SH-SY5Y (cell line): ENCODE measurements around the gene KRTCAP2.

Experiments used
- GATA2 ChIP-seq: IDR thresholded peaks from 2 replicates; pipeline ENCODE4 v1.6.1; 2011; ENCODE audit warnings: mild to moderate bottlenecking, low read depth, low read length
- GATA3 ChIP-seq: IDR thresholded peaks from 2 replicates; pipeline ENCODE4 v1.6.1; 2011; ENCODE audit warnings: low read depth, mild to moderate bottlenecking, low read length, moderate library complexity

The KRTCAP2 gene

DNA sequence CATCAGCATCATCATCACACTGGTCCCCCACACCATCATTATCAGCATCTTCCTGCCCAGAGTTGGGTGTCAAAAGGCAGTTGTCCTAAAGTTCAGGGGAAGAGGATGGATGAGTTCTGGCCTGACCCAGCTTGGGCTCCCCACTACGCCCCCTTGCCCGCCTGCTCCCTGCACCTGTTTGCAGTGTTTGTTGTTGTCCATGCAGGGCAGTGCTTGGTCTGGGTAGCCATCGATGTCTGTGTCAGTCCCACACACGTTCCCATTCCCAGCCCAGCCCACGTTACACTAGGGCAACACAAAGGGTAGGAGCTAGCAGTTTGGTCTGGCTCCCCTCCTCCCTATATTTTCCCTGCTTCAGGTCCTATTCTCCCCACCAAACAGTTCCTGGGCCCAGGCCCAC lies 27.8 kb upstream of the KRTCAP2 start:
- no peak for TF ChIP-seq GATA3
- TF ChIP-seq GATA2 = no peak

DNA sequence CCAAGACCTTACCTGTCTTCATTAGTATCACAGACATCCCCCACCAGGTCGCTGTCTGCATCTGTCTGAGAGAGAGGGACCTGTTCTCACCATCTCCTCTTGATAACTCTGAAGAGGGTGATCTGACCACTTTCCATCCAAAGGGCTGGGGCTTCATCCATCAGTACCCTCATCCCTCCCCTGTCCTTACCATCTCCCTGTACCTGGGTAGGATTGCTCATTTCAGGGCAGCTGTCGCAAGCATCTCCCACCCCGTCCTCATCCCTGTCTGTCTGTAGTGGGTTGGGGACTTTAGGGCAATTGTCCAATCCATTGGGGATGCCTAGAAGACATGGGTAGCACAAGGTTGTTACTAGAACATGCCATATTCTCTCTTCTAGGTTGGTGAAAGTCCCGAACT lies 26.7 kb upstream of the KRTCAP2 start:
- TF ChIP-seq GATA2 = no peak
- no peak for TF ChIP-seq GATA3

DNA sequence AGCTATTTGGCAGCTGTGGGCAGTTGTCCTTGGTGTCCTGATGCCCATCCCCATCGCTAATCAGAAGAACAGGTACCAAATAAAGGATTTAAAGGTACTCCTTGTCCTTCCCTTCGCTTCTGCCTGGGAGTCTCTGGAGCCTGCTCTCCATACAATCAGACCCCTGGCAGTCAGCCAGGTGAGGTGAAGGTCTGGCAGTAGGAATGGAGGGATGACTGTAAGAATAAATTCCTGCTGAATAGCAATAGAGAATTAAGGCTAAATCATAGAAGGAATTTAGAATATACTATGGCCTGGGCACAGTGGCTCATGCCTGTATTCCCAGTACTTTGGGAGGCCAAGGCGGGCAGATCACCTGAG lies 25.4 kb upstream of the KRTCAP2 start:
- TF ChIP-seq GATA2 = no peak
- no peak for TF ChIP-seq GATA3

DNA sequence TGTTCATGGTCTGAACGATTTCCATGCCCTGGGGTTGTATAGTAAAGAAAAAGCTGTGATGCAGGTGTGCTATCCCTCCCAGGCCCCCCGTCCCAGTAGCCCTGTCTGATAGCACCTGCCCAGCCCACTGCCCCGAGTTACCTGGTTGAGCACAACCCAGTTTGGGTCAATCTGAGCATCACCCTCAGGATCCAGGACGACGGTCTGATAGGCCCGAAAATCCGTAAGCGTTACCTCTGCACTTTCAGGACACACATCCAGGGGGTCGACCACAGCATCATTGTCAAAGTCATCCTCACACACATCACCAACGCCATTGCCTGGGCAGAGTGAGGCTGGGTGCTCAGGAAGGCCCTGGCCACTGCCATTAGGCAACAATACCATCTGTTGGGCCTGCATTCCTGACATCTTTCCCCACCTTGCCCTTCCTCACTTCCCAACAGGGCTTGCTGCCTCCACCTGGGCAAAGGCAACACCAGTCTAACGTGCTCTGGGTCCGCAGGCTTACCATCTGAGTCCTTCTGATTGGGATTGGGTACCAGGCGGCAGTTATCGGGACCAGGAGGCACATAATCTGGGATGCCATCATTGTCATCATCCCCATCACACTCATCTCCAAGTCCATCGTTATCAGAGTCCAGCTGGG lies 24.9 kb upstream of the KRTCAP2 start:
- TF ChIP-seq GATA2 = no peak
- no peak for TF ChIP-seq GATA3

DNA sequence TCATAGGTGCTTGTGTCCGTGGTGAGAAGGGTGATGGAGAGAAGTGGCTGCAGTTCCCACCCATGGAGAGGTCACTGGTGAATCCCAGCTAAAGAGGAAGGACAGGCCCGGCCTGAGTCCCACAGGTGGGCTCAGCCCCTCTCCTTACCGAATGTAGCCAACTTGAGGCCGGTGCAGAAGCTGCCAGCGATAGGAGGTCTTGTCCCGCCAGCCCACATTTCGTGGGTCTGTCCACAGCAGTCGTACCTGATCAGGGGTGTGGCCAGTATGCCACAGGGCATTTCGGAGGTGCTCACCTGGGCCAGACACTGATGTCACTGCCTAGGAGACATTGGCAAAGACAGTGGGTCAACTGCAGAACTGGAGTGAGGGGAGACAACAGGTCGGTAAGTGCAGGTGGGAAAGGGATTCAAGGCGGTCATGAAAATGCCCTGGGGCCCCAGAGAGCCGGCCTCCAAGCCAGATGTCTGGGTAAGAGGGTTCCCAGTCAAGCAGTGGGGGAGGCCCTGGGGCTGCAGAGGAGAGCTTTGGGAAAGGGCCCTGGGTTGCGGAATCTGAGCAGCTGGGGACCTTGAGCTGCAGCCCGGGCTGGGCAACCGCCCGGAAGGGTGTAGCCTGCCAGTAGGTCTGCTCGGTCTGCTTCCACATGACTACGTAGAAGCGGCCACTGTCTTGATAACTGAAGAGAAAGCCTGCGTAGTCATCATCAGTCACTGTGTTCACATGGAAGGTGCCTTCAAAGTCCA lies 24.0 kb upstream of the KRTCAP2 start:
- no peak for TF ChIP-seq GATA2
- no peak for TF ChIP-seq GATA3

DNA sequence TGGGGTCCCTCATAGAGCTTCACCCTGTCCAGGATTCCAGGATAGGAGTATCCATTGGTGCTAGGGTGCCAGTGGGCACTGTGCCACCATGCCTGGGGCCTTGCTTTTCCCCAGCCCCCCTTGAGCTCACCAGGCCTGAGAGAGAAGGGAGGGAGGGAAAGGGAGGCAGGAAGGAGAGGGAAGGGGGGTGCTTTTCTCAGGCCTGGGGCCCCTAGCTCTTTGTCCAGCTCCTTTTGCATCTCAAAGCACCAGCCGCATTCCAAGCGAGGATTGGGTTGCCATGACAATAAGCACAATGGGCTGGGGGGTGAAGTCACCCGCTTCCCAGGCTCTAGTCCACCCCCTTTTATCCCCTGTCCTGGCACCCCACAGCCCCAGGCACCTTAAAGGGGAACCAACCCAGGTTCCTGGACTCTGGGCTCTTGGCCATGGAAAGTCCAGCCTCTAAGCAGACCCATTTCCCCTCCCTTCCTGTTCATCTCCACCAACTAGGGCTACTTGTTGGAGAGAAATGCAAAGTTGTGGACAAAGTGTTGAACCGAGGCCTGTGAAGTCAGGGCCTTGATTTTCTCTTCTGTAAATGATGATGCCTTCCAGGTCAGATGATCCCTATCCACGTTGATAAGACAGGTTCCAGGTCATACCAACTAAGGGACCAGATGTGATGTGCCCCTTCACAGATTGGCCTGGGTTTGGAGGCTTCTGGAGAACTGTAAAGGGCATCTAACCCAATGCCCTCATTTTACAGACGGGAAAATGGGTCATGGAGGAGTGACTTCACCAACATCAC lies 23.2 kb upstream of the KRTCAP2 start:
- TF ChIP-seq GATA3 = no peak
- TF ChIP-seq GATA2 = no peak

DNA sequence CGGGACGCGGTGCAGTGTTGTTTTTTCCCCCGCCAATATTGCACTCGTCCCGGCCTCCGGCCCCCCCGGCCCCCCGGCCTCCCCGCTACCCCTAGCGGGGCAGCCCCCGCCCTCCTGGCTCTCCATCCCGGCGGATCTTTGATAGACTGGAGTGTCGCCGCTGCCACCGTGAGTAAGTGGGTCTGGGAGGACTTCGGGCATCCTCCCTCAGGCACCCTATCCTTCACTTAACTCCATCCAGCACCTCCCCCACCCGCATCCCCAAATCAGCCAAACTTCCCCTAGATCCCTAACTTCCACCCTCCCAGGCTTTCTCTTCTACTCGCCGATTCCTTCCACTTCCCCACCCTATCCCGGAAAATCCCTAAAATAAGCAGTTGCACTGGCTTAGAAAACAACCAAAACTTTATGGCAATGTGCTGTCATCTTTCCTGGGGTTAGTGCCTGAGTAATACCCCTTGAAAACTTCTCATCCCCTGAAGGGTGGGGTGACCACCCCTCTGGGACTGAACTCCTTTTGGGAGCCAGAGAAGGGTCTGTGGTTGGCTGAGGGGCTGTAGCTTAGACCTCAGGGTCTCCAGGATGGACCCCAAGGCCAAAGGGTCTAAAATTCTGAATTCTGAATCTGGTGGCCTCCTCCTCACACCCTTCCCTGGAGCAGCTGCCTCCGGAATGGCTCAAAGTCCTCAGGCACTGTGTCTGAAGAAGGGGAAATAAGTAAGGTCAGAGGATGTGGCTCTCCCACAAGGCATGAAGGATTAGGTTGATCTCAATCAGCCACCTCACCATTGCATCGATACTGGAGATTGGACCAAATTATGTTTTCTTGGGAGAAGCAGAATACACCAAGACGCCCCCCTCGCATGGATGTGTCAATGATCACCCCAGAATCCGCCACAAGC lies 22.3 kb upstream of the KRTCAP2 start:
- TF ChIP-seq GATA3 (no peak), GATA2 (no peak)

DNA sequence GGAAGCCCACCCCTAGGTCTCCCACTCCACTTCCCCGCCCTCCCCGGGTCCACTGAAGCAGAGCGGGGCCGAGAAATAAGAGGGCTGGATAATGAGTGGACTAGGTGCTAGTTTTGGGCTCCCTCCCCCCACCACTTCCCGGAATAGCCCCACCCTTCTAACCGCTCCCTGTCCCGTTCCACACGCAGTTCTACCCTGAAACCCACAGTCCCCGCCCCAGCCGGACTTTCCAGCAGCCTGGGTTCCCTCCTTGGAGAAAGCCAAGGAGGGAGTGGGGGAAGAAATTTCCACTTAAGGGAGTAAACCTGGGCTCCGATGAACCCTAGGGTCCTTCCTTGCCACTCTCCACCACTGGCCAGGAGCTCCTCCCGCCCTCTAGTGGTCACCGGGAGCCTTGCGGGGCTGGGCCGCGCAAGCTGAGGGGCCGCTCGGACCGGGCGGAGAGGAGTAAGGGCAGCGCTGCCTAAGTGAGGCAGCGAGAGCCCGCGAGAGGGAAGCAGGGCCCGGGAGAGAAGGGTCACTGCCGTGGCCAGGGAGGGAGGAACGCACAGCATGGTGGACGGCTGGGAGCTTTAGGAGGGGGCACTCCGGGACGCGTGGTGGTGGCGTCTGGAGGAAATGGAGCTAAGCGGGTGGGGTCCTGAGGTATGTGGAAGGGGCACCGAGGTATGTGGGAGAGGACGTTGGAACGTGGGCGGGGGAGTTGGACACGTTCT lies 20.3 kb upstream of the KRTCAP2 start:
- no peak for TF ChIP-seq GATA3
- no peak for TF ChIP-seq GATA2

DNA sequence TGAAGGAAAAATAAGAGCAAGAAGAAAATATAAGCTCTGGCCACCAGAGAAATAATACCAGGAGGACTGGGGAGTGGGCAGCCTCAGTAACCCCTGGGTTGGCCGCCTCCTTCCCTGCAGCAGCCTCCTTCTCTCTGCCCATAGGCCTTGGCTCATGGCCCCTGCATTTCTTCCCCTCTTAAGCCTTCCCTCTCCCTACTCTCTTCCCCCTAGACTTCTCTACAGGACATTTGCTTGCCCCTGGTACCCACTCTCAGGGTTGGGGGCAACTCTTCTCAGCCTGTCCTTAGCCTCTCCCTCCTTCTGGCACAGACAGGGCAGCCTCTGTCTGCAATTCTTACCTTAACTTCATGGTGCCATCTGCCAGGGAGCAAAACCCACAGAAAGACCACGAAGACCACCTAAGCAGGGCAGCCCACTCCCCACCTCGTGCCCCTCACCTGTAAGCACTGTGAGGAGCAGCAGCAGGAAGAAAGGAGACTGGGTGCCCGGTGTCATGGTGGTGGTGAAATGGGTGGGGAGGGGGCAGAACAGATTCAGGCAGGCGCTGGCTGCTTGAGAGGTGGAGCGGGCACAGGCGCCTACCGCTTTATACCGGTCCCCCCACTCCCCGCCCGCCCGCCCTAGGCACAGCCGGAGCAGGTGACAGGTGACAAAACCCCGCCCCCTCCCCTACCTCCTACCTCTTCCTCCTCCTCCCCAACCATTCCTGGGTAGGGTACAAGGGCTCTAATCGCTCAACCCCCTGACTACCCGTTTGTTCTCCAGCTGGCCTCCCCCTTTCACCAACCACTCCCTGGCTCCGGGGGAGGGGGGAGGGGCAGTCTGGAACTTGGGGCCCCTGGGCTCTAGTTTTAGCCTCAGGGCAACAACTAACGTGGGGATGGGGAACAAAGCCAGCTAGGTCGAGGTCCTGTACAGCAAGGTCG lies 19.5 kb upstream of the KRTCAP2 start:
- no peak for TF ChIP-seq GATA3
- TF ChIP-seq GATA2 = no peak

DNA sequence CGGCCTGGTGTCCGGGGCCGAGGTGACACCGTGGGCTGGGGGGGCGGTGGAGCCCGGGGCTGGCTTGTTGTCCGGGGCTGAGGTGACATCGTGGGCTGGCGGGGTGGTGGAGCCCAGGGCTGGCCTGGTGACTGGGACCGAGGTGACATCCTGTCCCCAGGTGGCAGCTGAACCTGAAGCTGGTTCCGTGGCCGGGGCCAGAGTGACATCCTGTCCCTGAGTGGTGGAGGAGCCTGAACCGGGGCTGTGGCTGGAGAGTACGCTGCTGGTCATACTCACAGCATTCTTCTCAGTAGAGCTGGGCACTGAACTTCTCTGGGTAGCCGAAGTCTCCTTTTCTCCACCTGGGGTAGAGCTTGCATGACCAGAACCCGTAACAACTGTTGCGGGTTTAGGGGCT lies 18.8 kb upstream of the KRTCAP2 start:
- TF ChIP-seq GATA2 (no peak), GATA3 (no peak)

DNA sequence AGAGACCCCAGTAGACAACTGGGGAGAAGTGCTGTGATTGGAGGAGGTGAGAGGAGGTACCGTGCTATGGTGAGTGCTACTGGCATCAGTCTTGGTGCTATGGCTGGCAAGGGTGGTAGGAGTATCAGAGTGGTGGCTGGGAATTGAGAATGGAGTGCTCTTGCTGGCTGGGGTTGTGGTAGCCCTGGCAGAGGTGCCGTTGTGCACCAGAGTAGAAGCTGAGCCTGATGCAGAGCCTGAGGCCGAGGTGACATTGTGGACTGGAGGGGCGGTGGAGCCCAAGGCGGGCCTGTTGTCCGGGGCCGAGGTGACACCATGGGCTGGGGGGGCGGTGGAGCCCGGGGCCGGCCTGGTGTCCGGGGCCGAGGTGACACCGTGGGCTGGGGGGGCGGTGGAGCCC lies 15.2 kb upstream of the KRTCAP2 start:
- no peak for TF ChIP-seq GATA2
- TF ChIP-seq GATA3 = no peak

DNA sequence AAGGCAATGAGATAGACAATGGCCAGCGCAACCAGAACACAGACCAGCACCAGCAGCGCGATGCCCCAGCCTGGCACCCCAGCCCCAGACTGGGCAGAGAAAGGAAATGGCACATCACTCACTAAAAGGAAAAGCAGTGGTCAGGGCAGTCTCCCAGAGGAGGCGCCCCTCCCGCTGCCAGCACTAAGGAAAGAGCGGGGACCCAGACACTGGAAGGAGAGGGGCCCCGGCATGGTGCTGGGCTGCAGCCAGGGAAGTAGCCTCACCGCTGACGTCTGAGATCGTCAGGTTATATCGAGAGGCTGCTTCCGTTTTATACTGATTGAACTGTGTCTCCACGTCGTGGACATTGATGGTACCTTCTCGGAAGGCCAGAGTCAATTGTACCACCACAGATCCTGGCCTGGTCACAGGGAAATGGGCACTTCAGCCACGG lies 14.4 kb upstream of the KRTCAP2 start:
- TF ChIP-seq GATA2 (no peak), GATA3 (no peak)
